Astrocyte of the hippocampus (primary cell): ENCODE measurements around the gene PDK2.

Experiments
- DNase-seq: peaks from one replicate; pipeline ENCODE4 v3.0.0; 2011; ENCODE audit warnings: low read depth, low spot score

Gene PDK2

DNA sequence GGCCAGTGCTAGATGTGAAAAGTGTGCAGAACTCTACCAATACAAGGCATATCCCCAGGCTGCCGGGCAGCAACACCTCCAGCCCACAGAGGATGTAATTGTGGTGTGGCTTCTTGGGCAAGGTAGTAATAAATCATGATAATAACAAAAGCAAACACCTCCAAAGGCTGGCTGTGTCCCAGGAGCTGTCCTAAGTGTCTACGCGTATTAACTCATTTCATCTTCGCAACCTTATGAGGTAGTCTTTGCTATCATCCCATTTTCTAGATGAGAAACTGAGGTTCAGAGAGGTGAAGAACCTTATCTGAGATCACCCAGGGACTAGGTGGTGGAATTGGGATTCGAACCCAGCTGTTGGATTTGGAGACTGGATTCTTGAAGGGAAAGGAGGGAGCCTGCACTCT, 5.3 kb downstream of the PDK2 start:
- DNase-seq: no peak

- no peak for DNase-seq
Observed at GRCh38 chr17:50100921-50101345, 5.8 kb downstream of the PDK2 start.

GRCh38 chr17:50101346-50102163, 6.4 kb downstream of the PDK2 start:
- peak; percentile 47 for DNase-seq

GRCh38 chr17:50102164-50102991, 7.2 kb downstream of the PDK2 start:
- no peak for DNase-seq

DNA sequence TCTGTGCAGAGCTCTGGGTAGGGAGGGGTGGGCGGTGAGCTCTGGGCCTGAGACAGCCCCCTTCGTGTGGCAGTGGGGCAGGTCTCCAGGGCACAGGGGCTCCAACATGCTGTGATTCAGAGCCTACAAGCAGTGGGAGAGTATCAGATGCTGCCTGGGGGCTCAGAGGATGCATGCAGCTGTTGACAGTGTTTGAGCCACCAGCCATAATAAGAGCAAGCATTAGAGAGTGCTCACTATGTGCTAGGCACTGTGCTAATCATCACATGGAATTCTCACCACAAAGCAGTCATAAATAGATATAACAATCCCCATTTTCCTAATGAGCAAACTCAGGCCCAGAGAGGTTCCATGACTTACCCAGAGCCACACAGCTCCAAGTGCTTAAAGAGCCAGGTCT, 8.1 kb downstream of the PDK2 start:
- no peak for DNase-seq

DNA sequence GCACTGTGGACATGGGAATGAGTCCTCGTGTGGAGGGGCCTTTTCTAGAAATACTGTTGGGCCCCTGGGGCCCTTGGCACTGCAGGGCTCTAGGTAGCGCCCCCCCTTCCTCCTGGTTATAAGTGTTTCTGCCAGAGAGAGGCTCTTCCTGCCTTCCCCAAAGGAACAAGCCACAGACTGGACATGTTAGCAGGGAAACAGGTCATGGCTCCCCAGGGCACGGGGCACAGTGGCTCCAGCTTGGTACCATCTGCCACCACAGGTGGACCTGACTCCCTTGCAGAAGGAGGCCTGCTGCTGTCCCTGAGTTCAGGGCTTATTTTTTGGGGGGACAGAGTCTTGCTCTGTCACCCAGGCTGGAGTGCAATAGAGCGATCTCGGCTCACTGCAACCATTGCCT, 8.8 kb downstream of the PDK2 start:
- DNase-seq: no peak

GRCh38 chr17:50105811-50106210, 10.7 kb downstream of the PDK2 start:
- no peak for DNase-seq

DNA sequence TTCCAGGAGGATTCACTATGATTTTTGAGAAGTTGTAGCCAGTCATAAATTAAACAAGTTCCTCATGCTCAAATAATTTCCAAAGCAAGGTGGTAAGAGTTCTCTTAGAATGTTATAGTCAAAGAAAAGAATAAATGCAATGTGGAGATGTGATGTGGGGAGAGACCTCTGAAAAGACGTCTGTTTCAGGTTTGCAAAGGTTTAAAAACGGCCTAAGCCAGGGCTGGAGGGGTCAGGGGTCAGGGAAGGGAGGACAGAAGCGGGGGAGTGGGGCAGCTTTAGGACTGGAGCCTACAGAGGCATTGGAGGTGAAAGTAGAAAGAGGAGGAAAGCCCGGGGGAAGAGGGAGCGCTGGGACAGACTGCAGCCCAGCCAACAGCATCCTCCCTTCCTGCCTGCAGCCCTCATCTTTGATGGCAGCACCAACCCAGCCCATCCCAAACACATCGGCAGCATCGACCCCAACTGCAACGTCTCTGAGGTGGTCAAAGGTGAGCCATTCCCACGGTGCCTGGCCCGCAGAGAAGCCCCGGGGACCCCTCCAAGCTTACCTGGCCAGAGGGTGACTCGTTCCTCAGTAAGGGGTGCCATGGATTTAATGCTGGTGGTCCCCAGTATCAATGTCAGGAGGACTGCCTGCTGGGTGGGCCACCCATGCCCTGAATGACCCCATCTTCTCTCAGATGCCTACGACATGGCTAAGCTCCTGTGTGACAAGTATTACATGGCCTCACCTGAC, 11.4 kb downstream of the PDK2 start:
- no peak for DNase-seq

- no peak for DNase-seq
Observed at GRCh38 chr17:50107790-50108414, 12.8 kb downstream of the PDK2 start.

DNA sequence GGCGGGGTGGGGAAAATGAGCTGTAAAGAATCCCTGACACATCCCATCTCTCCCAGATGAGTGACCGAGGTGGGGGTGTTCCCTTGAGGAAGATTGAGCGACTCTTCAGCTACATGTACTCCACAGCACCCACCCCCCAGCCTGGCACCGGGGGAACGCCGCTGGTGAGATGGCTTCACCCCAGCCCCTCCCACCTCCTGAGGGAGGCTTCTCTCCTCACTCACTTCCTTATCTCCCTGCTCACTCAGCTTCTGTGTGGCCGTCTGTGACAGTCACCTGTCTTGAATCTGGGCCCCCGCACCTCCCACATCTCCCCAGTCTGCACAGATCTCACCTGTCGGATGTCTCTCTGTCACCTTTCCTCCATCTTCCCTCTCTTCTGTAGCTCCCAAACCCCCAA, 13.4 kb downstream of the PDK2 start:
- no peak for DNase-seq

DNA sequence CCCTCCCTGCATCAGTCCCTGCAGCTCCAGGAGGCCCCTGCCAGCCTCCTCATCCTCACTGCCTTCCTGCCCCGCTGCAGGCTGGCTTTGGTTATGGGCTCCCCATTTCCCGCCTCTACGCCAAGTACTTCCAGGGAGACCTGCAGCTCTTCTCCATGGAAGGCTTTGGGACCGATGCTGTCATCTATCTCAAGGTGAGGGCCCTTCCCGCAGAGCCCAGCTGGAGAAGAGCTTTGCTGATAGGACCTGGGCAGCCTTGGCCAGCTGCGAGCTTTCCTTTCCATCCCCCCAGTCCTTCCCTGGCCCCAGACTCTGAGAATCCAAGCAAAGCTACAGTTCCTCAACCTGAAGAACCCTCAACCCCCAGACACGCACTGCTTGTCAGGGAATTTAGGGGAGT, 14.1 kb downstream of the PDK2 start:
- DNase-seq: no peak

GRCh38 chr17:50109785-50110184, 14.6 kb downstream of the PDK2 start:
- DNase-seq: no peak

DNA sequence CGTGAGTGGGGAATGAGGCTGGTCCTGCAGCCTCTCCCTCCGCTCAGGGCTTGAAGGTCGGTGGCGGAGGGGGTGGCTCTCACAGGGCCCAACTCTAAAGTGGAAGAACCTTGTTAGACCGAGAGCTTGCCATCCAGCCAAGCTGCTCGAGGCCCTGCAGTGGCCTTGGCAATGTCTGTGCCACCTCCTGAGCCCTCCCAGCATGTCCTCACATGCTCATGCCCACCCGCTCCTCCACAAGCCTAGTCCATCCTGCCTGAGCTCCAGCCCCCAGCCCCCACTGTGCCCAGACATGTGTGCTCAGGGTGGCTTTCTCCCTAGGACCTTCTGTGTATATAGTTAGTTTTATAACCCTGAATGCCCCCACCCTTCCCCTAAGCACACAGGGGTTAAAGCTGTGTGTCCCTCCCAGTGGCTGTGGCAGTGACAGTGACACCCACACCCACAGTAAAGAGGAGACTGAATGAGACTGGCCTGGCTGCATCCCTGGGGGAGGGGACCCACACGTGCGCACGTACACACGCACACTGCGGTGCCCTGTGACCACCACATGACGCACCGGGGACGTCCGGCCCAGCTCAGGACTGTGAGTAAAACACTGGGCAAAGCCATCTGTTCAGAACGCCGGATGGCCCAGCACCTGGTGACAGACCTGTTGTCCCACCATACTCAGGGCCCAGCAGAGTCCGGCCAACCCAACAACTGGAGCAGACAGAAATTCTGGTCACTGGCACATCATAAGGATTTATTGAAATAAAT, 15.6 kb downstream of the PDK2 start:
- no peak for DNase-seq

GRCh38 chr17:50111673-50112655, 16.8 kb downstream of the PDK2 start:
- DNase-seq: peak; percentile 33

GRCh38 chr17:50112694-50113093, 17.5 kb downstream of the PDK2 start:
- DNase-seq: no peak

DNA sequence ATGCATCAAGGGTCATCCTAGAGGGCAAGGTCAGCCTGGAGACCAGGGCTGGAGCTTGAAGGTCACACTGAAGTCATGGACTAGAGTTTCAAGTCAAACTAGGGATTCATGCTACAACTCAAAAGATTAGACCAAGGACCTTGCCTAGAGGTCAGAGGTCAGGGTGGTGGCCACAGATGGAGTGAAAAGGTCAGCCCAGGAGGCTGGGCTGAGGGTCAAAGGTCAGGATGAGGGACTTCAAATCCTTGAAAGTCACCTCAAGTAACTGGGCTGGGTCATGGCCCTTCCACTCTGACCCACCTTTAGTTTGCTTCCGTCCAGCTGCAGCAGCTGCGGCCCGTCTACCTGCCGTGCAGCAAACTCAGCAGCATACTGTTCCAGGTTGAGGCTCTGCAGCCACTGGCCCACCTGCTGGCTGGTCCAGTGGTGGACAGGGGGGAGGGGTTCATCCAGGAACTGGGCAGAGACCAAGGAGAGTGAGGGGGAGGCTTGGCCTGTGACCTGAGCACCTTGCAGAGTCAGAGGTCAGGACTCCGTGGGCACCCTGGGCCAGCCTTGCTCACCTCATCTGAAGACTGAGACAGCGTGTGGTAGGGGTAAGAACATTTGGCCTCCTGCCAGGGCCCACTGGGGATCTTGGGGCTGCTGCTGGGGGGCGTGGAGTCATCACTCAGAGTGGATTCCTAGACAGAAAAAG, 18.6 kb downstream of the PDK2 start:
- no peak for DNase-seq

DNA sequence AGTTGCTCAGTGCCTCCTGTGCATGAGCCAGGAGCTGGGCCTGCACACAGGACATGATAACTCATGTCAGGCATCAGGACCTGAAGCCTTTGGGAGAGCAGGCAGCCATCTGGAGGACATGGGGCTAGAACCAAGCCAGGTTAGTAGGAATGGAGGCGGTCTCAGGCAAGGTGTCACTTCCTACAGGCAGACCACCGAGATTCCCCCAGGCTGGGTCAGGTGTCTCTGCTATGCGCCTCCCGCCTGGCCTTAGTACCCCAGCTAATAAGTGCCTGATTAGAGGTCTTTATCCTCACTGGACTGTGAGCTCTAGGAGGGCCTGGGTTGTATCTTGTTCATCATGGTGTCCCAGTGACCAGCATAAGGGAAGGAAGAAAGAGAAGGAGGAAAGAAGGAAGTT, 19.2 kb downstream of the PDK2 start:
- no peak for DNase-seq

DNA sequence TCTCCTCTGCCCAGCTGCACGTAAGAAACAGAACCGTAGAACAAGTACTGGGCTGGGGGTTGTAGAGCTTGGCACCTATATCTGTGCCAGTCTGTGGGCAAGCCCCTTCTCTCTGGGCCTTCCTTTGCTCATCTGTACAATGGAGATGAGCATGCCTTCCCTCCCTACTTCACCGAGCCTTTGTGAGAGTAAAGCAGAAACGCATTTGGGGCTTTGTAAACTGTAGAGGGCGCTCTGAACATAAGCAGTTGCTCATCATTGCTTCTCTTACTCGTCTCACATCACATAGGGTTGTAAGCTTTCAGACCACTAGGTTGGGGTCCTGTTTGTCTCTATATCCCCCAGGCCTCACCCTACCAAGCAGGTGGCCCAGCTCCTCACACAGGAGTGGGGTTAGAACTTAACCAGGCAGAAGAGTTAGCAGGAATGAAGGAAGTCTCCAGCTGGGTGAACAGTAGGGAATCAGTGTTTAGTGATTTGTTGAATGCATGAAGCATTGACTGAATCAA, 19.8 kb downstream of the PDK2 start:
- peak; percentile 74 for DNase-seq

GRCh38 chr17:50115756-50116155, 20.6 kb downstream of the PDK2 start:
- DNase-seq: no peak
